Daoy (cell line): ENCODE results near the gene WFS1. TPM values are rescaled to one million over a fixed set of nuclear protein-coding genes. Genes with fewer than 3 reads are reported as not detected.

Experiments used
- DNase-seq: peaks from one replicate; pipeline ENCODE4 v3.0.0-alpha.2; 2015; ENCODE audit warnings: low read depth
- total RNA-seq: library from RNA; depleted of rRNA; stranded (reverse); fragments of >200 nt; shearing (Covaris generic); gene quantifications from 2 replicates; pipeline ENCODE4 v1.2.3, GENCODE V29; 2014

Gene WFS1
- total RNA-seq, 1 experiment from 2014 or later: 19.3 TPM

DNA sequence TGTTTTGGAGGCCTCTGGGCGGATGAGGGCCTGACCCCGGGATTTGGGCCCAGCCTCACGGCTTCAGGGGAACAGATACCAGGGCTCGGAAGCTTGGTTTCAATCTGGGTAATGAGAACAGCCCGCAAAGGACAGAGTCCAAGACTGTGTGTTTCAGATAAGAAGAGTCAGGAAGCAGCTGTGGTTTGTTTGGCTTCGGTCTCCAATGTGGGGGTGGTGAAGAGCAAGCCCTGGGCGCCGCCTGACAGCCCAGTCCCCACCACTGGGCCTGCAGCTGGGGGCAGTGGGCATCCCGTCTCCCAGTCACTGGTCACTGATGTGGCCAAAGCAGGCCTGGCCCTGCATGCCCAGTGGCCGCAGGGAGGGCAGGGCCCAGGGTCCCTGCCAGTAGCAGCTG is 9.1 kb downstream of the WFS1 start:
- peak; percentile 25 for DNase-seq

DNA sequence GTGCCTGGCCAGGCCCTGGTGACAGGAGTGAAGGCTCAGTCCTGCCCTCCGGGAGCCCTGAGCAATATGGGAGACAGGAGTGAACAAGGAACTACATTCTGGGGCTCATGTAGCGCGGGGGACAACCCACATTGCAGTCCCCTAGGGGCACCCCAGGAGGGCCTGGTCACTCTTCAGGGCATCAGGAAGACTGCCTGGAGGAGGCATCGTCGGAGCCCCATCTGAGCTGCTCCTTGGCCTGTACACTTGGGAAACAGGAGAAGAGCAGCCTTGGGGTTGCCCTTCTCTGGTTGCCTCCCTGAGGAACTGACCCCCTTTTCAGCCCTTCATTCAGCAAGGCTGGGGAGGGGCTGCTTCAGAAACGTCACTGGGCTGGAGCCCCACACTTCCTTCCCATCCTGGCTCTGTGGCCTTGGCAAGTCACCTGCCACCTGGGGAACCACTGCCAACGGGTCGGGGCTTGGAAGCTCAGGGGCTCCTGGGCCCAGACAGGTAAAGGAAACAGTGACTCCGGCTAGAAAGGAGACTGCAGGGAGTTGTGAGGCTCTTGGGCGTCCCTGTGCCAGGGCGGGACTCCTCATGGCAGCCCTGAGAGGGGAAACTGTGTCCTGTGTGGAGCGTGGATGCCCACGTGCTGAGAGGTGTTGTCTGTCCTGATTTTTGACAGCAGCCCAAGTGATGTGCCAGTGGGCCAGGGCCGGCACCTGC is 10.1 kb downstream of the WFS1 start:
- no peak for DNase-seq

DNA sequence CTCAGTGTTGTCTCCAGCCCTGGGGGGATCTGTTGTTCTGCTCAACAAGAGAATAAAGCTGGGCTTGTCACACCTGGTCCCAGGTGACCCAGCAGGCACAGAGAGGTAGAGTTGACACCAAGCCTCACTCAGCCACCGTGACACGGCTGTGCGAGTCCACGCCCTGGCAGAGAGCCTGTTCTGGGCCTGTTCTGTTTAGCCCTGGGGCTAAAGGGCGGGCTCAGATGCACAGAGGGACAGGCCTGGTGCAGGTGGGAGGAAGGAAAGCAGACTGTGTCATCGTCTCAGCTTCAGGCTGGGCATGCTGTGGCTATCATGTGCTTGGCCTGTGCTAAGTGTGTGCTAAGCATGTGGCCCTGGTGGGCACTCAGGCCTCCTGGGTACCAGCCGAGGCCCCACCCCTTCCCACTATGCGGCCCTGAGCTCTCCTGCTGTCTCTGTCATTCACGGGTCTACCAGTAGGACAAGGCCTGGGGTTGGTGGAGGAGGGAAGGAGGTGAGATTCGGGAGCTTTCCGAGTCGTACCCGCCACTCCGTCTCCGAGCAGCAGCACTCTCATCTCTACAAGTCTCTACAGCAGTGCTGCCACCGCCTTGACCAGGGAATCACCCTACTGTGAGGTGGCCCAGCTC is 10.8 kb downstream of the WFS1 start:
- no peak for DNase-seq

DNA sequence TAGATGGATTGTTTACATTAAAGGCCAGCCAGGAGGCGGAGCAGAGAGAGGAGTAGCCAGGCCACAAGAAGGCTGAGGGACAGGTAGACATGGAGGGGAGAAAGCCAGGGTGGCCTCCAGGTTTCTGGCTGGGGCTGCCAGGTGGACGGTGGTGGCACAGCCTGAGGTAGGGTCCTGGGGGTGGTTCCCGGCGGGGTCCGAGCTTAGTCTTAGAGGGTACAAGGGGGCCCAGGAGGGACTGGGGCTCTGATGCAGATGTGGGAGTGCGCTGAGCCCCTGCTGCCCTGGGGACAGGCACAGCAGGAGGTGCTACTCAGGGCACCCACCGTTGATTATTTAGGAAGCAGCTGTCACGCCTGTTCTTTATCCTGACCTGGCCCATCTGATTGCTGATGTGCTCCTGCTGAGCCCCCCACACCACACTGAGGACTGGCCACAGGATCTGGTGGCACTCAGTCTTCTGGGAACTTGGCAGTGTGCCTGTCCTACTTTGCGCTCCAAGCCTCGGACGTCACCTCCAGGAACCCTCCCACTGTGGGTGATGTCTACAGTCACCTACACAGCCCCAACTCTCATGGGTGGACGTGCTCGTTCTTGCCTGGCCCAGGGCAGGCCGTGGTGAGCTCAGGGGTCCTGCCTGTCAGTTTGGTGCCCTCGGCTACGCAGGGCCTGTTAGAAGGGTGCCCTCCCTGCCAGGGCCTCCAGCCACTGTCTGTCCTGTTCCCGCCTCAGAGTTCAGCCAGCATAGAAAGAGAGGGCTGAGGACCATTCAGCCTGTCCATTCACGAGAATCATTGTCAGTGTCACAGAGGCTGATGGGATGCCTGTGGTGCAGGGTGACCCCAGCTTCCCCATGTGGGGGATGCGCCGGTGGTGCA is 12.0 kb downstream of the WFS1 start:
- no peak for DNase-seq

DNA sequence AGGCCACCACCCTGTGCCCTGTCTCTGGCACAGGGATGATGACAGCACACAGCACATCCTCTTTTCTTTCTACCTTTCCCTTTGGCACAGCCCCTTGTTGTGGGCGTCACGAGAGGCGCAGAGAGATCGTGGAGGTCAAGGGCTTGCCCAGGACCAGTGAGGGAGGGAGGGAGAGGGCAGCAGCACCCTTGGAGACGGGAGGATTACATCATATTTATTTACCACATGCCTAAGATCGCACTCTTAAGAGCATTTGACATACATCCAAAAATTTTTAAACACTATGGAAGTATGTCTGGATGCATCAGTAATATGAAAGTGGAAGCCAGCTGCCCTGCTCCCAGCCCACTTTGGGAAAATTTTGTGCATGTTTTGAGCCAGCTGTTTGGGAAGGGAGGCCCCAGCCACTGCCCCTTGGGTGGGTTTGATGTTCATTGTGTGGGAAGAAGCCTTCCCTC is 12.7 kb downstream of the WFS1 start:
- DNase-seq: no peak

DNA sequence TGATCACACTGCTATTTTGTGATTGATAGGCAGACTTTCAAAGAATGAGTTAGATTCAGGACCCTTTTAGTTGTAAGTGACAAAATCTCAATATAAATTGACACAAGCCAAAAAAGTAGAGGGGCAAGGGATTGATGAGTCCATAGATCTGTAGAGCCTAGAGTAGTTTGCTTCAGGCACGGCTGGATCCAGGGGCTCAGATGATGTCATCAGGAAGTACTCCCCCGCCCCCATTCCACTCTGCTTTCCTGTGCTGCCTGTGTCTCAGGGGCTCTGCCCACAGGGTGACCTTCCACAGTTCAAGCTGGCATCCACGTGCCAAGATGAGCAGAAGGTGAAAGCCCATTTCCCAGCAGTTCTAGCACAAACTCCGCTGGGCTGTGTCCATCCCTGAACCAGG is 13.6 kb downstream of the WFS1 start:
- no peak for DNase-seq

DNA sequence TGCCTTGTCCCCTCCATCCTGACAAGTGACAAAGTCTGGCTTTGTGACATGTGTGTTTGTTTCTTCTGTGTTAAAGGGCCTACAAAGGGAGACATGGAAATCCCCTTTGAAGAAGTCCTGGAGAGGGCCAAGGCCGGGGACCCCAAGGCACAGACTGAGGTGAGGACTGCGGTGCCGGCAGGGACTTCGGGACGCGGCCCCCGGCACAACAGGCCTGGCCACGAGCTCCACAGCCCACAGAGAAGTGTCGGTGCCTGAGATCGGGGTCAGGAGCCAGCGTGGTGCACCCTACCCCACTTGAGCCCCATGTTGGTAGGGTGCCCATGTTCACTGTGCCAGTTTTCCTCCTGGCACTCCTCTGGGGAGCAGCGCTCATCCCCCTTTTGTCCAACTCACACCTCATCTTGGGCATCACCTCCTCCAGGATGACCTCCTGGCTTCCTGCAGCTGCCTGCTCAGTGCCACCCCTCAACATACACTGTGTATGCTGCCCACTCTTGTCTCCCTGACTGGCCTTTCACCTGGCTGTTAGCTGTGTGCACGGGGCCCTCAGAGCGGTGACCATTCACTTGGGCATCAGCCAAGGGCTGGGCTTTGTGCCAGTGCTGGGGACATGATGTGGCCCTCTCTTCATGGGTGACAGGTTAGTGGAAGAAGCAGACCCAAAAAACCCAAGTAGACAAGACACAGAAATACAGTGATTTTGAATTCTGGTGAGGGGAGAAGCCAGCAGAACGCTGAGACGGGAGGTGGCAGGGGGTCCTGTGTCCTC is 17.6 kb downstream of the WFS1 start:
- DNase-seq: no peak

DNA sequence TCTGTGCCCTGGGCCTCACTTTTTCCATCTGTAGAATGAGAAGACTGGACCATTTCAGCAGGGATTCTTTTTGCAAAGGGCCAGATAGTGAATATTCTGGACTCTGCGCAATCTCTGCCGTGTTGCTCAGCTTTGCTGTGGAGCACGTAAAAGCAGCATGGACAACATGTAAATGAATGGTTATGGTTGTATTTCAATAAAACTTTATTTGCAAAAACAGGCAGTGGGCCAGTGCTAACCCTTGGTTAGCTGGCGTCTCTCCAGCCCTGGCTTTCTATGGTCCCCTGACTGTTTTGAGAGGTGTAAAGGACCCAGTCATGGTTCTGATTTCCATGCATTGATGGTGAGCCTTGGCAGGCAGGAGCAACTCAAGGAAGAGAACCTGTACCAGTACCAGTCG is 18.7 kb downstream of the WFS1 start:
- no peak for DNase-seq

DNA sequence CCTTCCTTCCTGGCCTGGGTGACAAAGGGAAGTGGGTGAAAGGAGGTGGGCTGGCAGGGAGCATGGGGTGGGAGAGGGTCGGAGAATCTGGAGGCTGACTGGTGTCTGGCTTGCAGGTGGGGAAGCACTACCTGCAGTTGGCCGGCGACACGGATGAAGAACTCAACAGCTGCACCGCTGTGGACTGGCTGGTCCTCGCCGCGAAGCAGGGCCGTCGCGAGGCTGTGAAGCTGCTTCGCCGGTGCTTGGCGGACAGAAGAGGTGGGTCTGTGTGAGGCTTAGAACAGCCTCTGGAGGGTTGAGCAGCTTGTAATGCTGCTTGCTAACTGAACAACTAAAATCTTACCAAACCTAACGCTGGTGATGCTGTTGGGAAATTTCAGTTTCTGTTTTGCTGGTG is 19.2 kb downstream of the WFS1 start:
- DNase-seq: no peak

DNA sequence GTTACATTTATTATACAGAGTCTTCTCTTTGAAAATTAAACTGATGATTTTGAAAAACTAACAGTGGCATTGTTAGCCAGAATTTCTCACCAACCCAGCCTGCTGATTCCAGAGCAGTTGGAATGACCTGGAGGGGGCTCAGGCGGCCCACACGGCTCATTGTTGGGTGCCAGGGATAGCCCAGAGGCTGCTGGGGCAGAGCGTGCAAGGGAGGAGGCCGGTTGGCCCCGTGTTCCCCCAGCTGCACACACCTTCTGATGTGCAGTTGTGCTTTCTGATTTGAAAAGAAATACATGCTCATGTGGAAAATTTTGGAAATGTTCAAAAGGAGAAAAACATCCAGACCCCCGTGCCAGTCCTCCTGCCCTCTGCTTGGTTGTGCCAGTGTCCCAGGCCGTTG is 20.6 kb downstream of the WFS1 start:
- no peak for DNase-seq

DNA sequence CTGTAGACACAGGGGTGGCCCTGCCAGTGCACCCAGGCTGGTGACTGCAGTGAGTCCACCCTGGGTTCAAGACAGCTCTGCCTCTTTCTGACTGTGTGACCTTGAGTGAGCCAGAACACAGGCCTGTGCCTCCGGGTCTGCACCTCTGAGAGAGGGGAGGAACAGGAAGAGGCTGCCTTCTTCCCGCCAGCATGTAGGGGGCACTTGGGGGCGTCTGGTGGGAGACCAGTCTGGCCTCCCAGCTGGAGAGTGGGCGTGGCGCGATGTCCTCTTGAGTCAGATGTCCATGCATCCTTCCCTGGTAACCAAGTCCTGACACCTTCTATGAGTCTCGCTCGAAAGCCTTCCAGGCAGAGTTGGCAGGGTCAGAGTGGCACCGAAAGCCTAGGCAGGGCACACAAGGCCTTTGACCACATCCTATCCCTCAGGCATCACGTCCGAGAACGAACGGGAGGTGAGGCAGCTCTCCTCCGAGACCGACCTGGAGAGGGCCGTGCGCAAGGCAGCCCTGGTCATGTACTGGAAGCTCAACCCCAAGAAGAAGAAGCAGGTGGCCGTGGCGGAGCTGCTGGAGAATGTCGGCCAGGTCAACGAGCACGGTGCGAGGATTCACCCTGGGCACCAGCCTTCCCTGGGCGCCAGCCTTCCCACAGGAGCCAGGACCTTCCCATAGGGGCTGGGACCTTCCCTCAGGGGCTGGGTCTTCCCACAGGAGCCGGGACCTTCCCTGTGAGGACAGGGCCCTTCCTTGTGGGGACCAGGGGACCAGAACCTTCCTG is 21.3 kb downstream of the WFS1 start:
- DNase-seq: no peak

DNA sequence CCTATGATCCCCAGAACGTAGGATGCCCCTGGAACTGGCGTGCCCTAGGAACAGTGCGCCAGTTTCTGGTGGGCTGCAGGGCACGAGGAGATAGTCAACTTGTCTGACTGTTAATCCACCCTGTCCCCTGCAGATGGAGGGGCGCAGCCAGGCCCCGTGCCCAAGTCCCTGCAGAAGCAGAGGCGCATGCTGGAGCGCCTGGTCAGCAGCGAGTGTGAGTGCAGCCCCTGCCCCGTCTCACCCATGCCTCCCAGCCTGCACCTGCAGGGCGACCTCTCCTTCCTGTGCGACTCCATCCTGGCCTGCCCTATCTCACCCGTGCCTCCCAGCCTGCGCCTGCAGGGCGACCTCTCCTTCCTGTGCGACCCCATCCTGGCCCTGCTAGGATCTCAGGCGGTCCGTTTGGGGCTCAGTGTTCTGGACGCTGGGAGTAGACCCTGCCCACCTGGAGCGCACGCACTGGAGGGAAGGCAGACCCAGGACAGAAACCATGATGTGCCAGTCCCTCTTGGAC is 22.2 kb downstream of the WFS1 start:
- no peak for DNase-seq

DNA sequence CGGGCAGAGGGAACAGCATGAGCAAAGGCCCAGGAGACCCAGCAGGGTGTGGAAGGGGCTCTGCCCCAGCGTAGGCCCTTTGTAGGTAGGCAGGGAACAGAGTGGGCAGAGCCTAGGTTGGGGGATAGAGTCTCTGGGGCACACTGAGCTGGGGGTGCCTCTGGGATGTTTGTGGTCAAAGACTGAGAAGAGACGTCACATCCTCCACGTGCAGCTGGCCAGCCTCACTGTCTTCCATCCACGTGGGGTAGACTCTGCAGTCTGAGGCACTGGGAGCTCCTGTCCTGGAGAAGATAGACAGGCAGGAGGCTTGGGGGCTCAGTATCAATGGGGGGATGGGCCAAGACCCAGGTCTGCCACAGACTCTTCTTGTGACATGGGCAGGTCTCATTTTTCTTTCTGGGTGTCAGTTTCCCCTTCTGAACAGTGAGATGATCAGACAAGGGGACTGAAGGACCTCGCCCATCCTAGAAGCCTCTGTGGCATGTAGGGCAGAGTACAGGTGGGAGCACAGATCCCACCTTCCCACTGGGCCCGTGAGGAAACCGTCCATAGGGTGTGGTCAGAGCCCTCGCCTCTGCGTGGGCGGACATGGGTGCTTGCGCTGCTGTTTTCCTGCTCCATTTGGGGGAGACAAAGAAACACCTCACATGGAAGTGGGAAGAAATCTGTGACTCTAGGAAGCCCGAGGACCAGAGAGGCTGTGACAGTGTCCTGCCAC is 22.9 kb downstream of the WFS1 start:
- DNase-seq: no peak

DNA sequence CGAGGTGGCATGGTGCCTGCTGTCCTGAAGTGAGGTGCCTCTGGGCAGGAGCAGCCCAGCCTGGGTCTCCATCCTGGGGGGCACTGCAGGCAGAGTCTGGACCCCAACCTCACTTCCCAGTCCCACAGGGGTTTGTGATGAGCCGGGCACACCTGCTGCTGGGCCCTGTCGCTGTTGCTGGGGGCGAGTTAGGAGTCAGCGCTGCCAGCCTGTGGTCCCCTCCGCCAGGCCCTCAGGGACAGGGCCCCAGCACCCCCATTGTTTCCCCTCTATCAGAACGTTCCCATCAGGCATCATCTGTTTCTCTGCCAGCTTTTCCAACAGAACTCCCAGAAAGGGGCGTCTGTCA is 23.4 kb downstream of the WFS1 start:
- DNase-seq: no peak

DNA sequence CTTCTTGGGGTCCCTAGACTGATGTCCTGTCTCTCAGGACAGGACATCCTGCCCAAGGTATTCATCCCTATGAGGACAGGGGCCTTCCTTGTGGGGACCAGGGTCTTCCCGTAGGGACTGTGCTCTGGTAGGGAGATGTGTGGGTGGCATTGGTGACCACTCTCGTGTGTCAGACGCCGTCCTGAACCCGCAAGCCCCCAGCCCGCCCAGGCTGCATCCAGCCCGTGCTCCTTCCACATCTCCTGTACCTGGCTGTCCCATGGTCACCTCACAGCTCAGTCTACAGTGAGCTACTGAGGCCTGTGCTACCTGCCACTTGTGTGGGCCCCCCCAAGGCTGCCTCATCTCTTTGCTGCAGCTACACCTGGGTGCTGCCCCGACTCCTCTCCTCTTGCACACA is 24.0 kb downstream of the WFS1 start:
- DNase-seq: no peak

DNA sequence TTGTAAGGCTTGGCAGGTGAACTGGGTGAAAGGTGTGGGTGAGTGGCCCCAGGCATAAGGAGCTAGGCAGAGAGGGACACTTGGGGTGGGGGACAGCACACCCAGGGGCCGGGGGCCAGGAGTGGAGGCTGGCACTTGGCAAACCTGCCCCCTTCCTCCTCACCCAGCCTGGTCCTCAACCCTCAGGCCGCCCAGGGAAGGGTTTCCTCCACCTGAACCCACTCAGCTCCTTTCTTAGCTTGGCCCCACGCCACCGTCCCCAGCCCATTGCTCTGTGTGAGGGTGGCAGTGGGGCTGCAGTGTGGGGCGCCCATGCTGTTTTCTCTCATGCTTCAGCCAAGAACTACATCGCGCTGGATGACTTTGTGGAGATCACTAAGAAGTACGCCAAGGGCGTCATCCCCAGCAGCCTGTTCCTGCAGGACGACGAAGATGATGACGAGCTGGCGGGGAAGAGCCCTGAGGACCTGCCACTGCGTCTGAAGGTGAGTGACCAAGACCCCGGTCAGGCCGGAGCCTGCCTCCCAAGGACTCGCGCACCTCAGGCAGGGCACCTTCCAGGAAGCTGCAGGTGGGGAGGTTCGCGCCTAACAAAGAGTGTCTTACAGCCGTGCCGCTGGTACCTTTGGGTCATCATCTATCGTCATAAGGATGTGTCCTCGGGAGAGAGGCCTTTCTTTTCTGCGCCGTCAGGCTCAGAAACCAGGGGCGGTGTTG is 25.2 kb downstream of the WFS1 start:
- DNase-seq: no peak

DNA sequence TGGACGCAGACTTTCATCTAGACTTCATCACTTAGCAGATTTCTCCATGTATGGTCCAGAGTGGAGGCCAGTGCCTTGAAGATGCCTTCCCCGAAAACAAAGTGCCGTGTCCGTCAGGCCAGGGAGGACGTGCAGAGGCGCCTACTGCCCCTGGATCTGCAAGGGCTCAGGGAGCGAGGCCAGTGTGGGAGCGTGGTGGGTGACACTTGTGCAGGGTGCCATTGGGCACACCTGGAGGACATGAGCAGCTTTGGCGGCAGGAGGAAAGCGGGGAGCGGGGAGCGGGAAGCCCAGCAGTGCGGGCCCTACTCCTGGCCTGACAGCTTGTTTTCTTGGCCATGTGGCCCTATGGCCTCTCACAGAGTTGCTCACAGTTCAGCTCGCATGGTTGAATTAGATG is 25.8 kb downstream of the WFS1 start:
- DNase-seq: no peak

DNA sequence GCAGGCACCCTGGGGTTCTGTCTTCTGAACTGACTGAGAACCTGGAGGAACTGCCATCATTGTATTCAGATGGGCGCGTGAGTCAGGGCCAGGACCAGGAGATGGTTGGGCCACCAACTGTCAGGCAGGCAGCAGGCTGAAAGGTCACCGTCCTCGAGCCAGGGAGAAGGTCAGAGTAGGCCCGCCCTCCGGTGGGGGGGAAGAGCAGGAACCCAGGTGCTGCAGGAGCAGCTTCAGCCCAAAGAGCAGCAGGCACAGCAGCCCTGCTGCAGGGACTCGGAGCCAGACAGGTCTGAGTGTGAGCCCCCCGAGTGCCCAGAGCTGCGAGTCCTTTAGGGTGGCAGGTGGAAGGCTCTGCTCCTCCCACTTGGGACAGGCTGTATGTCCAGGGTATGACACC is 26.4 kb downstream of the WFS1 start:
- no peak for DNase-seq

DNA sequence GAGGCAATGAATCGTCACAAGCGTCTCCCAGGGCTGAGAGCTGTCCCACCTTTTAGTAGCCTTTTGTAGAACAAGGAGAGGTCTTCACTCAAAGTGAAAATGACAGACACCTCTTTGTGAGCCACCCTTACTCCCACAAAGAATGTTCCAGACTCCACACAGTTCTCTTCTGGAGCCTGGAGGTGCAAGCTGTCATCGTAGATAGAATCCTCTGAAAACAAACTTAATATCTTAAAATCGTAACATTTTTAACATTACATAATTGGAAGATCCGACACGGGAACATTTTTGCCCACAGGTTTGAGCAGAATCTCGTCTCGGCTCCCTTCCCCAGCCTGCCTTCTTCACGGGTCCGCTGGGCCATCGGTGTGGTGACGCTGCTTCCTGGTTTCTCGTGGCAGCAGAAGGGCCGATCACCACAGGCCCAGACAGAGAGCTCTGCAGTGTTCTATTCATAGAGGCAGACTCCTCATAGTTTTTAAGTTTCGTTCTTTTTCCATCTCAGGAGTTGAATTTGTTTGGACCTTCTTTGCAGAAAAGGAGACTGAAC is 27.7 kb downstream of the WFS1 start:
- no peak for DNase-seq
